Activated naive CD8-positive, alpha-beta T cell treated with anti-CD3 and anti-CD28 coated beads, Interleukin-2, amount 10 ng/mL, durations not matched to agents 7 days and 5 days (primary cell): ENCODE measurements around the gene CA5A. TPM values are rescaled to one million over a fixed set of nuclear protein-coding genes. Genes with fewer than 3 reads are reported as not detected.

ENCODE experiments used
- ATAC-seq: fragments of 150-1000 bp; cut with Tn5 transposase; one replicate; pipeline ENCODE4 v1.10.0; 2021; ENCODE audit warnings: low read depth, moderate library complexity
- POLR2A ChIA-PET: fragments of 350-600 bp; sonication (Branson Sonifier 250); formaldehyde crosslinking; loops from one replicate; lab custom pipeline; 2021; ENCODE audit warnings: antibody characterized with exemption; lab: Charles Lee
- DNase-seq: peaks from one replicate; pipeline ENCODE4 v3.0.0; 2021
- H3K27ac Mint-ChIP-seq: one replicate; pipeline ENCODE4 v1.8.0; 2022; ENCODE audit warnings: mild to moderate bottlenecking, mixed read lengths
- H3K27me3 Mint-ChIP-seq: one replicate; pipeline ENCODE4 v1.8.0; 2022; ENCODE audit warnings: mild to moderate bottlenecking, moderate library complexity, mixed read lengths
- H3K36me3 Mint-ChIP-seq: one replicate; pipeline ENCODE4 v1.8.0; 2021; ENCODE audit warnings: mild to moderate bottlenecking, mixed read lengths
- H3K4me1 Mint-ChIP-seq: one replicate; pipeline ENCODE4 v1.8.0; 2021; ENCODE audit warnings: mixed read lengths
- H3K4me3 Mint-ChIP-seq: one replicate; pipeline ENCODE4 v1.8.0; 2022; ENCODE audit warnings: mild to moderate bottlenecking, moderate library complexity, mixed read lengths
- H3K9me3 Mint-ChIP-seq: one replicate; pipeline ENCODE4 v1.8.0; 2021; ENCODE audit warnings: mixed read lengths
- total RNA-seq, 2 experiments: library from RNA; stranded (reverse); gene quantifications; one replicate each; pipeline ENCODE4 v1.2.3, GENCODE V29; 2021

The CA5A gene
- total RNA-seq, 2 experiments from 2014 or later, result not detected

DNA sequence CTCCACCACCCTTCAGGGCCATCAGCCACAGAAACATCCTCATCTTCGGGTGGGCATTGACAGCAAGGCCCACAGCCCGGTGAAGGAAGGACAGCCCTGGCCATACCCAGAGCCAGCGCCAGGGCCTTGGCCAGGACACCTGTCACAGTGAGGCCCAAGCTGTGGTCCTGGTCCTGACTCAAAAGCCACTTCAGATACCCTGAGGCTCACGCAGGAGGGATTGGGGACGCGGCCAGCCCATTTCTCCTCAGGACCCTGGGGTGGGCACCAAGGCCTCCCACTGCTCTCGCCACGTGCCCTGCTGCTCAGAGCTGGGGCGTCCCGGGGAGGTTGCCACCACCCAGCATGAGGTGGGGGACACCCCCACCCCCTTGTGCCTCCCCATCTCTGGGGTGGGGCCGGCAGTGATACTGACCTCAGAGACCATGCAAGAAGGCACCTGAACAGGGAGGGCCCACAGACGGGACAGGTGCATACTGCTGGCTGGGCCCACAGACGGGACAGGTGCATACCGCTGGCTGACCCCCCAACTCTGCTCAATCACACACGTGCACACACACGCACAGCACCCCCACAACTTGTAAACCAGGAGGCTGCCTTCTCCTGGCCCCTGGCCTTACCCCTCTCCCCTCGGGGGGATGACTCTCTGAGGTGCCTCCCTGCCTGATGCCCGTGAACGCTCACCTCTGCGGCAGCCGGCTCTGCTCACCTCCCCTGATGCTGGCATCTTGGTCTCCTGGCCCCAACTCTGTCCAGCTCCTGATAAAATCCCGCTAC, 81.2 kb downstream of the CA5A start:
- Mint-ChIP-seq H3K36me3 (peaks cover 17% of the 10 kb centered on the region), H3K4me1 (peaks cover 30% of the 10 kb centered on the region), H3K9me3 (no peaks in the 10 kb centered on the region), H3K4me3 (peak overlapping the region; percentile 76), H3K27ac (peak overlapping the region; percentile 96), H3K27me3 (no peaks in the 10 kb centered on the region)
- POLR2A ChIA-PET, result interaction anchor here (1.1 to 10.1 kb wide), 4 partner anchors 12 to 48 kb away, joined by 3 to 186 read pairs (median 10); partner anchors contain the start of gene SLC7A5
- DNase-seq (no peak), ATAC-seq (no peak)

DNA sequence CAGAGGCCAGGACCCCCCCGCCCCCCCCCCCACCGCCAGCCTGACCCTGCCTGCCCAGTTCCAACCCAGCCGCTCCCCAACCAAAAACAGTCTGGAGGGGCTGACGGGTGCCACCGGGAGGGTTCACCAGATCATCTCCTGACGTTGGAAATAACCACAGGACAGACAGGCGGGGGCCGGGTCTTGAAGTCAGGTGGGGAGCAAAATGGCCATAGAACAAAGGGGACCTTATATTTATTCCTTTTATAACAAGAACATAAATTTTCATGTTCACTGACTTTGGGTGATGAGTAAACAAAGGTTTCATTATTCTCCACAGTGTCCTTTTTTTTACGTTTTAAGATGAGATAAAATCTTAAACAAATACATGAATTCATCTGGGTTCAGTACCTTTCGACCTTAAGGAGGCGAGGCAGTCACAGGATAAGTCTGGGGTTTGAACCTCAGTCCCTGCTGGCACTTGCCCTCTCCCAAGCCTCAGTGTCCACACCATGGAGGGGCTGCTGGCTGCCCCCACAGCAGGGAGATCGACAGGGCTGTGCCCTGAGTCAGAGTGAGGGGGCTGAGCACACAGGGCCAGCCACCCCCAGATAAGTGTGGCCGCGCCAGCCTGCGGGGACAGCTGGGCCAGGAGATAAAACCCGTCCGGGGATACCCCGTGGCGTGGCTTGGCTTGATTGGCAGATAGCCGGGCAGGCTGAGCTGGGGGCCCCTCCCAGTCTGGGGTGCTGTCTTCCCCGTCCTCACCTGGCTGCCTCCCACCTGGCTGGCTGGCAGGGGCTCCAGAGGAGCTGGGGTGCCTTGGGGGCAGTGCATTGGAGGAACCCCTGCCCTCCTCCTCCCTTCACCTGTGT, 82.0 kb downstream of the CA5A start:
- no peaks in the 10 kb centered on the region for H3K27me3 Mint-ChIP-seq
- ATAC-seq (no peak), DNase-seq (no peak)
- POLR2A ChIA-PET, result interaction anchor here (1.1 to 10.1 kb wide), 7 partner anchors 11 to 88 kb away, joined by 3 to 186 read pairs (median 4); partner anchors contain the start of genes KLHDC4 and SLC7A5
- H3K36me3 Mint-ChIP-seq, result peaks cover 16% of the 10 kb centered on the region
- peak overlapping the region; percentile 96 for H3K27ac Mint-ChIP-seq
- no peaks in the 10 kb centered on the region for H3K9me3 Mint-ChIP-seq
- H3K4me3 Mint-ChIP-seq, result peak overlapping the region; percentile 41
- peaks cover 23% of the 10 kb centered on the region for H3K4me1 Mint-ChIP-seq

DNA sequence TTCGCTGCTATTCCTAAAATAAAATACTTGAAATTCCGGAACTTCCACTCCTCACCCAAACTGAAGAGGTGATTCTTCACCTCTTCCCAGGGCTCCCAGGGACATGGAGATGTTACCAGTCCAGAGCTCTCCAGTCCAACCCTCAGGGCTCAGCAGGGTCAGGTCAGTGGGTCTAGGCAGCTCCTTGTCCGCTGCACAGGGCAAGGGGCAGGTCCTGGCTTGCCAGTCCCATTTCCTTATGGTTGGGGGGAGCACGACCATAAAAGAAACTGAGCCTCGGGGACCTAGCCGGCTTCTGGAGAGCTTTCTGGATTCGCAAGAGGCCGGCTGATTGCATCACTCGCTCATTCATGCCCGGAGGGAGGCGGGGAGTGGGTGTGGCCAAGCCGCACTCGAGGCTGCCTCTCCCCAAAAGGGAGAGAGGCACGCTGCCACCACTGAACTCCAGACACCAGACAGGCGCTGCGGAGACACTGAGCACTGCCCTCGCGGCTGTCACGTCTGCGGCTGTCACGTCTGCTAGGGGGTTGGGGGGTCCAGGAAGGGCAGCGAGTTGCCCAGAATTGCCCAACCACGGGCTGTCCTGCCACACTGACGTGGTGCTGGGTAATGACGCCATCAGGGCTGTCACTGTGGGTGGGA, 82.8 kb downstream of the CA5A start:
- Mint-ChIP-seq H3K27me3 (no peaks in the 10 kb centered on the region), H3K4me1 (peaks cover 21% of the 10 kb centered on the region), H3K27ac (peak overlapping the region; percentile 92), H3K36me3 (peaks cover 21% of the 10 kb centered on the region), H3K4me3 (peak overlapping the region; percentile 63), H3K9me3 (no peaks in the 10 kb centered on the region)
- POLR2A ChIA-PET, result interaction anchor here (0.8 to 10.1 kb wide), 7 partner anchors 15 to 88 kb away, joined by 3 to 186 read pairs (median 5); partner anchors contain the start of genes KLHDC4 and SLC7A5
- DNase-seq (peak; percentile 86), ATAC-seq (peak; percentile 59)

DNA sequence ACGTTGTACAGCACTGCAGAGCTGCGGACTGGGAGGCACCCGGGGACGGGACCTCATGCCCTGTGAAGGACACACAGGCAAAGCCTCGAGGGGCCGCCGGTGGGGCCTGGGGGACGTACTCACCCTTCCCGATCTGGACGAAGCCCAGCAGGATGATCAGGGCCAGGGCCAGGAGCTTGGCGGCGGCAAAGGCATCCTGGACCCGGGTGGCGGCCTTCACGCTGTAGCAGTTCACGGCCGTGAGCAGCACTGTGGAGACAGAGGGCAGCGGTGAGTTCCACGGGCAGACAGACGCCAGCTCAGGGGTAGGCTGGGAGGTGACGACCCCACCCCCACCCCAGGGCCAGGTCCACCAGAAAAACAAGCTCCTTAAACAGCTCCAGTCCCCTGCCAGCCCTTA, 84.7 kb downstream of the CA5A start:
- H3K36me3 Mint-ChIP-seq, result peaks cover 17% of the 10 kb centered on the region
- POLR2A ChIA-PET, result interaction anchor here (0.6 to 10.1 kb wide), 3 partner anchors 9 to 45 kb away, joined by 3 to 186 read pairs (median 3); partner anchors contain the start of gene SLC7A5
- no peak overlapping the region for H3K4me3 Mint-ChIP-seq
- H3K4me1 Mint-ChIP-seq, result peaks cover 13% of the 10 kb centered on the region
- DNase-seq, result no peak
- peak overlapping the region; percentile 63 for H3K27ac Mint-ChIP-seq
- H3K9me3 Mint-ChIP-seq, result no peaks in the 10 kb centered on the region
- no peaks in the 10 kb centered on the region for H3K27me3 Mint-ChIP-seq
- no peak for ATAC-seq

DNA sequence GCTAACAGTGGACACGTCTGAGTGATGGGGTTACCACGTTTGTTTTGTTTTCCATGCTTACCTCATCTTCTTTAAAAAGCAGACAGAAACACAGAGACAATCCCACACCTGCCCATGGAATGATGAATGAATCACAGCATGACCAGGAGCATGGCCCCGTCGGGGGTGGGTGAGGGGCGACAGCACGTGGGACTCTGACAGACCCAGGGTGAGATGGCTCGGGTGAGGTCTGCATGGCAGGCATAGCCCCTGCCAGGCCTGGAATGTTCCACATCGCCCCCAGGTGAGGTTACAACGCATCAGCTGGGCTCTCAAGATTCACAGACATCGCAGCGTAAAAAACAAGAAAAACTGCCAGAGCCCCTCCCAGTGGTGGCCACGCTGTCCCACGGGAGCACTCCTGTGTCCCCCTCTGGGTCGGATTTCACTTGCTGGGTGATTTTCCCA, 85.2 kb downstream of the CA5A start:
- ATAC-seq, result no peak
- POLR2A ChIA-PET, result interaction anchor here (10.1 kb wide), 1 partner anchor 17 kb away, joined by 186 read pairs; the partner anchor contains the start of gene SLC7A5
- H3K27ac Mint-ChIP-seq, result peak overlapping the region; percentile 16
- H3K27me3 Mint-ChIP-seq, result no peaks in the 10 kb centered on the region
- H3K4me1 Mint-ChIP-seq, result peaks cover 13% of the 10 kb centered on the region
- no peaks in the 10 kb centered on the region for H3K9me3 Mint-ChIP-seq
- H3K4me3 Mint-ChIP-seq, result no peak overlapping the region
- peaks cover 17% of the 10 kb centered on the region for H3K36me3 Mint-ChIP-seq
- no peak for DNase-seq

DNA sequence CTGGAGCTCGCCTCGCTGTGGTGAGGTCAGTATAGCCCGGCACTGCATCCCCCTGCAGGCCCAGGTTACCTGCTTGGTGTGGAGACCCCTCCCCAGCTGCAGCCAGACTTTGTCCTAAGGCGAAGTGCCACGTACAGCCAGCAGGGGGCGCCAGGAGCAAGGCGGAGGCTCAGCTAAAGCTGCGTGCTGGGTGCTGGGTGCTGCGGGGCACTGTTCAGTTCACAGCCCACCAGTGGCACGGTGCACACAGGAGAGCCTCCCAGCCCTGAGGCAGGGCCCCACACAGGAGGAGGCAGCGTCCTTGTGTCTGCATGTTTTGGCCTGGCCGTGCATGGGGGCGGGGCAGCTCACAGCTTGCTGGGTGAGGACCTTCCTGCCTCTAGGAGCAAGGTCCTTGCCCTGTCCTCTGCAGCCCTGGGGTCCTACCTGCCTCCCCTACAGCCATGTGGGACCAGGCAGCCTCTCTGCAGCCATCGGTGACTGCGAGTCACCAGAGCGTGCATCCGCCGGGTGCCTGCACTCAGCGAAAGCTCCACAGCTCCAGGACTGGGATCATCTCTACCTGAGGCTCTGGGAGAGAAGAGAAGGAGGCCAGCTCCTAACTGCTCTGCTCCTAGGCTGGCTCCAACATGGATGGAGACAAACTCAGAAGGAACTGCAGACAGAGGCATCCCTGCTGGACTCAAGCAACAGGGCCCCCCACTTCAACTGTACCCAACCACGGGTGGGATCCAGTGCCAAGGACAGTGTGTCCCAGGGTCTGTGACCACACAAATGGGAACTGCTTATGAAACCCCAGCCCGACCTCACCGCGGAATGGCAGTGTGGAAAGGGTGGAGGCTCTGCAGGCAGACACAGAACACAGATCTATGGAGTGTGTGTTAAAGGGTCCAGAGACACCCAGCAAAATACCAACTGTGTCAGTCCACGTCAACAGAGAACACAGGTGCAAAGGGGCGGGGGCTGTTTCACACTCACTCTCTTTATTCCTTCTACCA, 86.0 kb downstream of the CA5A start:
- POLR2A ChIA-PET, result interaction anchor here (1.0 to 10.1 kb wide), 5 partner anchors 9 to 71 kb away, joined by 3 to 186 read pairs (median 3); partner anchors contain the start of gene SLC7A5
- peaks cover 17% of the 10 kb centered on the region for H3K36me3 Mint-ChIP-seq
- H3K27ac Mint-ChIP-seq, result peak overlapping the region; percentile 51
- no peak overlapping the region for H3K4me3 Mint-ChIP-seq
- H3K27me3 Mint-ChIP-seq, result no peaks in the 10 kb centered on the region
- ATAC-seq (peak; percentile 65), DNase-seq (peak; percentile 84)
- H3K9me3 Mint-ChIP-seq, result no peaks in the 10 kb centered on the region
- H3K4me1 Mint-ChIP-seq, result peaks cover 10% of the 10 kb centered on the region

DNA sequence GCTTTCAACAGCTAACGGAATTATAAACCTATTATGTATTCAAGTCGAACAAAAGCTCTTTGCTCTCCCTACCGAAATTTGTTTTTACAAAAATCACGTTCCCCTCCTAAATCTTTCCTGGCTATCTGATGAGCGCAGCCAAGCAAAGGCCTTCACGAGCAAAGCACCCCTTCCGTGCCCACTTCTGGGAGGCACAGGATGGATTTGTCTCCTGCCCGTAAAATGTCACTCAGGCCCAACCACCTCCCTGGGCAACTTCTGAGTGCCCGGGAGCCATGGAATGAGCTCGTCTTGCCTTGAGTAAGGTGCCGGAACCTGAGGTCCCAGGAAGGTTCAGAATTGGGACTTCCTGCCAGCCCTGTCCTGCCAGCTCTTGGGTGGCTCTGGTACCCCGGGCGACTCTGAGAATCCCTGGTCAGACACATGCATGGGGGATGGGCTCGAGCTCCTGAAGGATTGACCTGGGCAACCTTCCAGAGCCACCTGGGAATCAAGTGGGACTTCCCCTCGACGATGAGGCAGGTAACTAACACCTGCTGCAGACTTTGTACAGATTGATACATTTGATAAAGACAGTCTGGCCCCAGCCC, 86.8 kb downstream of the CA5A start:
- H3K4me3 Mint-ChIP-seq, result no peak overlapping the region
- H3K4me1 Mint-ChIP-seq, result peaks cover 10% of the 10 kb centered on the region
- peak overlapping the region; percentile 51 for H3K27ac Mint-ChIP-seq
- H3K9me3 Mint-ChIP-seq, result no peaks in the 10 kb centered on the region
- POLR2A ChIA-PET, result interaction anchor here (1.0 to 10.1 kb wide), 5 partner anchors 10 to 70 kb away, joined by 3 to 186 read pairs (median 3); partner anchors contain the start of gene SLC7A5
- no peaks in the 10 kb centered on the region for H3K27me3 Mint-ChIP-seq
- ATAC-seq (no peak), DNase-seq (no peak)
- peaks cover 17% of the 10 kb centered on the region for H3K36me3 Mint-ChIP-seq

DNA sequence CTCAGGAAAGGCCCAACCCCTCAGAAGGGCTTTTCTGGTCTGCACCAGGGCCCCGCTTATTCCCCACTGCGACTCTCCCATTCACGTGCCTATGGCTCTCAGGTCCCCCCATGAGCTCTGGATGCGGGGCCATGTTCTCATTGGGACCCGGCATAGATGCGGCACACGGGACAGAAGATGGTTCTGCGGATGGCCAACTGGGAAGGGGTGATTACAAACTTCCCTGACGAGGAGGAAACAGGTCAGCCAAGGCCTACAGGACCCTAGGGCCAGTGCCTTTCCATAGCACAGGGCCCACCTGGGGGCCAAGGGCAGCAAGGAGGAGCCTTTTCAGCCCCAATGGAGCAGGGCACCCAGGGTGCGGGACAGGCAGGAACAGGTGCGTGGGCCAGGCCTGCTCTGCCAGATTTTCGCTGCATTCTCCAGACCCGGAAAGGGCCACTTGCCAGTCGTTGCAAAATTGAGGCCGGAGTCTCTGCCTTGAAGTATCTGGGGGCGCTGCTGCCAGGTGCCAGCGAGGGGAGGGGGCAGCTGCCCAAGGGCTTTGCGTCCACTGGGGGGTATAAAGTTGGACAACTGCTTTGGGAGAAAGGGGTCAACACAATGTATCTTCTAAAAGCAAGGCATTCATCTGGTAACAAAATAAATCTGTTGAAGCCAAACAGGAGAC, 87.5 kb downstream of the CA5A start:
- peaks cover 6% of the 10 kb centered on the region for H3K4me1 Mint-ChIP-seq
- no peak overlapping the region for H3K27ac Mint-ChIP-seq
- H3K9me3 Mint-ChIP-seq, result no peaks in the 10 kb centered on the region
- ATAC-seq (no peak), DNase-seq (no peak)
- H3K4me3 Mint-ChIP-seq, result no peak overlapping the region
- H3K27me3 Mint-ChIP-seq, result no peaks in the 10 kb centered on the region
- POLR2A ChIA-PET, result interaction anchor here (1.0 to 10.1 kb wide), 2 partner anchors 20 to 67 kb away, joined by 3 to 186 read pairs; partner anchors contain the start of gene SLC7A5
- peaks cover 17% of the 10 kb centered on the region for H3K36me3 Mint-ChIP-seq

DNA sequence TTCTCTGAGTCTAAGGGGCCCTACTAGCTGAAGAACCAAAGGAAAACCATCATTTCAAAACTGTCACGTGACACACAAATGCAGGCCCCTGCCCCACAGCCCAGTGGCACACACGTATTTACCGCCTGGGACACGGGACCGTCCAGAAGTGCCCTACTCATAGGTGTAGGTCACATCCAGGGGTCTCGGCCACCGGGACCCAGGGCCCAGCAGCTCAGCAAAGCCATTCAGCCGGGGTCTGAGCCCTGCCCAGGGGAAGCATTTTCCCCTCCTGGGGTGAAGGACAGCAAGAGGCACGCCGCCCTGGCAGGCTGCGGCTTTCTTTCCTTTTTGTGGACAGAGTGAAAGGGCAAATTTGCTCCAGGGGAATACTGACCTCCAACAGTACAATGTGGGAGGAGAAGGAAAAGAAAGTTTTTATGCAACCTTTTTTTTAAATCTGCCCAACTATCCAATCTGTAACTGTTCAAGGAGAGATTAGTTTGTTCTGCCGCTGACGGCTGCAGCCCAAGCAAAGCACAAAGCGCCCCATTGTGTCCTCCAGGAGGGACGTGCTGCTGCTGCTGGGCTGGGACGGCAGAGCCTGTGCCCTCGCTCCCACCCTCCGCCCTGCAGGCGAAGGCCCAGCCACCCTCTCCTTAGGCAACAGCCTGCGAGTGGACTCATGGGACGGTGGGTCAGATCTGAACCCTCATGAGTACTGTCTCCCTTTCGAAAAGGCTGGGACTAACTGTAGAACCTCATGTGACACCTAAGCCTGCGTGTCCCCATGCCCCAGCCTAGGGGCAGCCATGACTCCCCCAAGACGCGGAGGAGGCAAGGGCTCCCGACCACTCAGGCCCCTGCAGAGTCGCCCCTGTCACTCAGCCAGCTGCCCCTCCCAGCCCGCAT, 88.3 kb downstream of the CA5A start:
- Mint-ChIP-seq H3K9me3 (no peaks in the 10 kb centered on the region), H3K27ac (peak overlapping the region; percentile 12), H3K36me3 (peaks cover 16% of the 10 kb centered on the region), H3K4me3 (no peak overlapping the region), H3K4me1 (peaks cover 7% of the 10 kb centered on the region), H3K27me3 (no peaks in the 10 kb centered on the region)
- DNase-seq (no peak), ATAC-seq (no peak)
- POLR2A ChIA-PET, result interaction anchor here (1.6 to 10.1 kb wide), 2 partner anchors 20 to 42 kb away, joined by 4 to 186 read pairs; partner anchors contain the start of gene SLC7A5

DNA sequence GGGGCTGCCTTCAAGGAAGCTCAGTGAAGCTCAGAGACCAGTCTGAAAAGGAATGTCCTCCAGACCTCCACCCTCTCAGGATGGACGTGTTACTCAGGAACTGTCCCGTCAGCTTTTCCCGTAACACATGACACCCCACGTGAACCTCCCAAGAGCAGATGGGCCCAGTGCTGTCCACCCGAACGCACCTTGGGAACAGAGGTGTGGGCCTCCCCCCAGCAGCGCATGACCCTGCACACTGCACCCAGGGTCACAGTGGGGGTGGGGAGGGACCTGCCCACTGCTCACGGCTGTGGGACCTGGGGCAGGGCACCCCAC, 88.9 kb downstream of the CA5A start:
- ATAC-seq (no peak), DNase-seq (no peak)
- peaks cover 6% of the 10 kb centered on the region for H3K4me1 Mint-ChIP-seq
- POLR2A ChIA-PET, result interaction anchor here (0.6 to 1.6 kb wide), 2 partner anchors 13 to 41 kb away, joined by 3 to 4 read pairs; no protein-coding TSS in a partner anchor
- no peaks in the 10 kb centered on the region for H3K27me3 Mint-ChIP-seq
- H3K4me3 Mint-ChIP-seq, result no peak overlapping the region
- peaks cover 15% of the 10 kb centered on the region for H3K36me3 Mint-ChIP-seq
- H3K9me3 Mint-ChIP-seq, result no peaks in the 10 kb centered on the region
- peak overlapping the region; percentile 12 for H3K27ac Mint-ChIP-seq
